CD4-positive, alpha-beta T cell treated with Interleukin-2 at 100 ng/mL for 4 hours (primary cell): ENCODE measurements around the gene MVP.

ENCODE experiments used
- DNase-seq: peaks from one replicate; pipeline ENCODE4 v3.0.0-alpha.2; 2020; ENCODE audit warnings: low spot score

MVP gene

GRCh38 chr16:29804455-29805231 lies 15.6 kb upstream of the MVP start:
- DNase-seq, result no peak

- DNase-seq, result peak; percentile 99
Measured at GRCh38 chr16:29805232-29806098, 14.8 kb upstream of the MVP start.

GRCh38 chr16:29806099-29806579 lies 14.1 kb upstream of the MVP start, which contains the start of gene MAZ:
Gene MAZ, plus strand, starts transcription at chr16:29806529. Its CDS starts 173 bp downstream, at chr16:29806702.
- DNase-seq, result peak; percentile 88

GRCh38 chr16:29806641-29807425 lies 13.4 kb upstream of the MVP start:
- DNase-seq, result peak; percentile 36

DNA sequence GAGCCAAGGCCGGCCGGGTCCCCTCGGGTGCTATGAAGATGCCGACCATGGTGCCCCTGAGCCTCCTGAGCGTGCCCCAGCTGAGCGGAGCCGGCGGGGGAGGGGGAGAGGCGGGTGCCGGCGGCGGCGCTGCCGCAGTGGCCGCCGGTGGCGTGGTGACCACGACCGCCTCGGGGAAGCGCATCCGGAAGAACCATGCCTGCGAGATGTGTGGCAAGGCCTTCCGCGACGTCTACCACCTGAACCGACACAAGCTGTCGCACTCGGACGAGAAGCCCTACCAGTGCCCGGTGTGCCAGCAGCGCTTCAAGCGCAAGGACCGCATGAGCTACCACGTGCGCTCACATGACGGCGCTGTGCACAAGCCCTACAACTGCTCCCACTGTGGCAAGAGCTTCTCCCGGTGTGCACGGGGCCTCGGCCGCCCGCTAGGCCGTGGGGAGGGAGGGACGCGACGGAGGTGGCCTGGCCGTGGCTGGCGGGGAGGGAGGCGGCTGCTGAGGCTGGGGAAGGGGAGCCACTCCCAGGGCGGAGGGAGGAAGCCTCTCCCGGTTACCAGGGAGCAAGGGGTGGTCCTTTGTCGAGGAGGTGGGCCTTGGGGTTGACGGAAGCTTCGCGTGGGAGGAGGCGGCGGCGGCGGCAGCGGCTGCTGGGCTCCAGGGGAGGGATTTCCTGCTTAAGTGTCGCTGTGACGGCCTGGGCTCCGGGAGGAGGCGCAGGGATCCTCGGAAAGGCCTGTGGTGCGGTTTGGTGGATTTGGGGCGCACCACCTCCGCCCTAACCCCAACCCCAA lies 12.6 kb upstream of the MVP start:
- peak; percentile 90 for DNase-seq

DNA sequence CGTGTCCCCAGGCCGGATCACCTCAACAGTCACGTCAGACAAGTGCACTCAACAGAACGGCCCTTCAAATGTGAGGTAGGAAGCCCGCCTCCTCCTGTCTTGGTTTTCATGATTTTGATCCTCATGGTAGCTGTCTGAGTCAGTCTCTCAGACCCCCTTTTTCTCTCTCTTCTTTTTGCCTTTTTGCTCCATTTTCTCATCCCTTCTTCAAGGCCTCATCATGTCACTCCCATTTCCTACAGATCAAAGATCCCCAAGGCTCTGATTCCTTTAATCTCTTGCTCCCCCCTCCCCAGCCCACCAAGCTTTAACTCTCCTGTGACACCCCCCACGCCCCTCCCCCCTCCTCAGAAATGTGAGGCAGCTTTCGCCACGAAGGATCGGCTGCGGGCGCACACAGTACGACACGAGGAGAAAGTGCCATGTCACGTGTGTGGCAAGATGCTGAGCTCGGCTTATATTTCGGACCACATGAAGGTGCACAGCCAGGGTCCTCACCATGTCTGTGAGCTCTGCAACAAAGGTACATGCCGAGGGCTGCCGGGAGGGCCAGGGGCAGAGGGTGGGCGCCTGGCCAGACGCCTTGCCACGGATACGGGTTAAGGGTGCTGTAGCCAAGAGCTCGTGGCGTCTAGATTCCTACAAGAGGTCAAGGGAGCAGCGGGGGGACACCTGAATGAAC lies 11.9 kb upstream of the MVP start:
- peak; percentile 29 for DNase-seq

- no peak for DNase-seq
Measured at GRCh38 chr16:29809031-29809747, 11.1 kb upstream of the MVP start.

DNA sequence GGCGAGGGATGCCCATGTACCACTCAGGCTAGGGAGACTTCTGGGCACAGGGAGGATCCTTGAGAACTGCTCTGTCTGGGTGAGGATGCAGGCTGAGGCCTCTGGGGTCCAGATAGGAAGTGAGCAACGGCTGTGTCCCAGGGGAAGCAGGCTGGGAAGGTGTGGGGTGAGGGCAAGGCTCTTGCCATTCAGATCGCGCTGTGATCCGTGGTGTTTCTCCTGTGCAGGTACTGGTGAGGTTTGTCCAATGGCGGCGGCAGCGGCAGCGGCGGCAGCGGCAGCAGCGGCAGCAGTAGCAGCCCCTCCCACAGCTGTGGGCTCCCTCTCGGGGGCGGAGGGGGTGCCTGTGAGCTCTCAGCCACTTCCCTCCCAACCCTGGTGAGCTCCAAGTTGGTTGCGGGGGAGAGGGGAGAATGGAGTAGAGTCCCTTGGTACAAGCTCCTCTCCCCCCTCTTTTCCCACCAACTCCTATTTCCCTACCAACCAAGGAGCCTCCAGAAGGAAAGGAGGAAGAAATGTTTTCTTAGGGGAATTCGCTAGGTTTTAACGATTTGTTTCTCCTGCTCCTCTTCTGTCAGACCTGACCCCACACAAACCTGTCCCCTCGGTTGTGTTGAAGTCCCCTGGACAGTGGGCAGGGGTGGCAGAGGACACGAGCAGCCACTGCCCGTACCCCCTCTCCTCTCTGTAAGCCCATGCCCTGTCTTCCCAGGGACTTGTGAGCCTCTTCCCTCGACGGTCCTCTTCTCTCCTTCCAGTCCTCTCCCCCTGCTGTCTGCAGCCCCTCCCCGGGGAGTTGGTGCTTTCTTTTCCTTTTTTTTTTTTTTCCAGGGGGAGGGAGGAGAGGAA lies 10.2 kb upstream of the MVP start:
- peak; percentile 47 for DNase-seq

DNA sequence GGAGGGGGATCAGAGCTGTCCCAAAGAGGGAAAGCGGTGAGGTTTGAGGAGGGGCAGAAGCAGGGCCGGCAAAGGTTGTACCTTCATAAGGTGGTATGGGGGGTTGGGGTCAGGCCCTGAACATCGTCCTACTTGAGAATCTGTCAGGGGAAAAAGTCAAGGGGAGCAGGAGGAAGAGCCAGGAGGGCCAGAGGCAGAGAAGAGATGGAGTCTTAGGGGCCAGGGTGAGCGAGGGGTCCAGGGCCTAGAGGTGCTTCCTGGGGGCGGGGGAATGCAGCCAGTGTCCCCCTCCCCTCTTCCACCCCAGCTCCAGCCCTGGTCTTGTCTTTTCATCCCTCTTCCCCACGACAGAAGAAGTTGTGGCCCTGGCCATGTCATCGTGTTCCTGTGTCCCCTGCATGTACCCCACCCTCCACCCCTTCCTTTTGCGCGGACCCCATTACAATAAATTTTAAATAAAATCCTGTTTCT lies 9.5 kb upstream of the MVP start:
- no peak for DNase-seq

GRCh38 chr16:29811170-29811895 lies 8.9 kb upstream of the MVP start:
- peak; percentile 71 for DNase-seq

DNA sequence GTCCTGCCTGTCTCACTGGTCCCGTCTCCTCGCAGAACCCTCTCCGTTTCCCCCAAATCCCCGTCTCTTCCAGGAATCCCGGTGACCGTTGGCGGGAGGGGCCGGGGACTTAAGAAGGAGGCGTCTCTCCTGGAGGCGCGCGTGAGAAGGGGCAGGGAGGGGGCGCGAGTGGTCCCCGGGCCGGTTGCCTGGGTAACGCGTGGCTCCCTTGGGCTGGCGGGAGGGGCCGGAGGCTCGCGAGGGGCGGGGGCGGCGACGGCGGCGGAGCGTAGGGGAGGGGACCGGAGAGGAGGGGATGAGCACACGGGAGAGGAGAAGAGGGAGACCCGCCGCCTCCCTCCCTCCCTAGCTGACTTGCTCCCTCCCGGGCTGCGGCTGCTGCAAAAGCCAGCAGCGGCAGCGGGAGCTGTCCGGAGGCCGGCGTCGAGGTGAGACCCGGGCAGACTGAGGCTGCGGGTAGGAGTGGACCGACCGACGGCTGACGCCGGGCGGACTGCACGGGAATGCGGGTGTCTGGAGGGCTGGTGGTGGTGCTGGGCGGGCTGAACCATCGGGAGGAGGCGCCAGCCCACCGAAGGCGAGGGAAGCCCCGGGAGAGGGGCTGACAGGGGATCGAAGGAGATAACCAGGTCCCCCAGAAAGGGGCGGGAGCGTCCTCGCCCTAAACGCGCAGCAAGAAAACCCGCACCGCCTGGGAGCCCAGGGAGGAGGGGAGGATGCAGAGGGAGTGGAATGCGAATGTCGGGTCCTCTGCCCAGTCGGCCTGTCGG lies 8.2 kb upstream of the MVP start, which contains the start of gene PRRT2:
TSS of gene PRRT2 (plus strand) at position 298 of the 770 bp plus-strand sequence. CDS start 862 bp downstream, outside the sequence.
- peak; percentile 57 for DNase-seq

GRCh38 chr16:29812754-29813643 lies 7.3 kb upstream of the MVP start:
- DNase-seq, result no peak

DNA sequence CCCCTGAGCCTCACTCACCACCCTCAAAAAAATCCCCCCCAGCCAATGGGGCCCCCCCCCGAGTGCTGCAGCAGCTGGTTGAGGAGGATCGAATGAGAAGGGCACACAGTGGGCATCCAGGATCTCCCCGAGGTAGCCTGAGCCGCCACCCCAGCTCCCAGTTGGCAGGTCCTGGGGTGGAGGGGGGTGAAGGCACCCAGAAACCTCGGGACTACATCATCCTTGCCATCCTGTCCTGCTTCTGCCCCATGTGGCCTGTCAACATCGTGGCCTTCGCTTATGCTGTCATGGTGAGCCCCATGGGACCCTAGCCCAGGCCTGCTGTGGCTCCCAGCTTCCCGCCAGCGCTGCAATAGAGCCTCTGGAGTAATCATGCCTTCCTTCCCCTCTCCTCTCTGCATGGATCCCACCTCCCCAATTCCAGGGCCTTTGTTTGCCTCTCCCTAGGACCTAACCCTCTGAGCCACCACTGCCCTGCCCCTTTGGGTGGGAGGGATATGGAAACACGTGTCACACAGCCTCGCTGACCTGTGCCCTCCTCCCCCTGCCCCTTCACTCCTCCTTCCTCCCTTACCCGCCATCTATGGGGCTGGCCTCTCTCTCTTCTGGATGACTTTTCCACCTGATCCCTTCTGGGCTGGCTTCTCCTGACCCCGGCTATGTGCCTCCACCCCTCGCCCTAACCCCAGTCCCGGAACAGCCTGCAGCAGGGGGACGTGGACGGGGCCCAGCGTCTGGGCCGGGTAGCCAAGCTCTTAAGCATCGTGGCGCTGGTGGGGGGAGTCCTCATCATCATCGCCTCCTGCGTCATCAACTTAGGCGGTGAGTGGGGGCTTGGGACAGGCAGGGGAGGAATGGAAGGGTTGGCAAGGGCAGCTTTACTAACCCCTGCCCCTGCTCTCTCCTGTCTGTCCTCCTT lies 6.4 kb upstream of the MVP start:
- no peak for DNase-seq

DNA sequence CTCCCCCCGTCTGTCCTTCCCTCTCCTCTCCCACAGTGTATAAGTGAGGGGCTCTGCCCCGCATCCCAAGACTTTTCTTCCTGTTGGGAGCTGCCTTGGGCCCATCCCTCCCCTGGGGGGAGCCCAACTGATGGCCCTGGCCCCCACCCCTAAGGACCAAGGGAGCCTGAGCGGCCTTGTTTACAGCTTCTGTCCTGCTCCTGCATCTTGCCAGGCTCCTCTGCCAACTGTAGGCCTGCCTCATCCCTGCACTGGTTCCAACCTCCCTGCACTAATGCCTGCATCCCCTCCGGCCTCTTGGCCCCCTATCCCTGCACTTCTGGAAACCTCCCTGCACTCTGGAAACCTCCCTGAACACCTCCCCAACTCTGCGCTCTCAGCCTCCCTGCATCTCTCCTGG lies 5.7 kb upstream of the MVP start:
- DNase-seq, result no peak

GRCh38 chr16:29815032-29815721 lies 5.1 kb upstream of the MVP start:
- no peak for DNase-seq
